GM12872 (cell line): Measurements from ENCODE around the gene SNX4.

Experiments
- TF ChIP-seq, protein P1 (sequence below): IDR thresholded peaks from 3 replicates; pipeline ENCODE4 v1.5.1; 2011; ENCODE audit warnings: low read depth, mild to moderate bottlenecking, low read length, moderate library complexity; ENCODE audit not compliant: insufficient read depth

SNX4 gene

DNA sequence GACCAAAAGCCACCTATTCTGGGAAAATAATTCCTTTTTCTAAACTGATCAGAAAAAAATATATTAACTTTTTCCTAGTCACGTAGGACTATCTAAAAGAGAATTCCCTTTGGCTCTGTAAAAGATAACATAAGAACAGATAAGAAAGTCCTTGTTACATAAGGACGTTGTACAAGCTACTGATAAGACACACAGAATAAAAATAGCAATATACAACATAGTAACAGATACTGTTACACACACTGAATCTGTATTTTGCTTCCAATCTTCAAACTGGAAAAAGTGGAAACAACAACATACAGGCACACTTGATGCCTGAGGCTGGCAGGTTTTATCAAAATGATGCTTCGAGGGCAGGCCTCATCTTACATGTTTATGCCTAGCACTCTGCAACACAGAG lies 59.8 kb downstream of the SNX4 start:
- TF ChIP-seq, protein P1, sequence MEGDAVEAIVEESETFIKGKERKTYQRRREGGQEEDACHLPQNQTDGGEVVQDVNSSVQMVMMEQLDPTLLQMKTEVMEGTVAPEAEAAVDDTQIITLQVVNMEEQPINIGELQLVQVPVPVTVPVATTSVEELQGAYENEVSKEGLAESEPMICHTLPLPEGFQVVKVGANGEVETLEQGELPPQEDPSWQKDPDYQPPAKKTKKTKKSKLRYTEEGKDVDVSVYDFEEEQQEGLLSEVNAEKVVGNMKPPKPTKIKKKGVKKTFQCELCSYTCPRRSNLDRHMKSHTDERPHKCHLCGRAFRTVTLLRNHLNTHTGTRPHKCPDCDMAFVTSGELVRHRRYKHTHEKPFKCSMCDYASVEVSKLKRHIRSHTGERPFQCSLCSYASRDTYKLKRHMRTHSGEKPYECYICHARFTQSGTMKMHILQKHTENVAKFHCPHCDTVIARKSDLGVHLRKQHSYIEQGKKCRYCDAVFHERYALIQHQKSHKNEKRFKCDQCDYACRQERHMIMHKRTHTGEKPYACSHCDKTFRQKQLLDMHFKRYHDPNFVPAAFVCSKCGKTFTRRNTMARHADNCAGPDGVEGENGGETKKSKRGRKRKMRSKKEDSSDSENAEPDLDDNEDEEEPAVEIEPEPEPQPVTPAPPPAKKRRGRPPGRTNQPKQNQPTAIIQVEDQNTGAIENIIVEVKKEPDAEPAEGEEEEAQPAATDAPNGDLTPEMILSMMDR: no peak

DNA sequence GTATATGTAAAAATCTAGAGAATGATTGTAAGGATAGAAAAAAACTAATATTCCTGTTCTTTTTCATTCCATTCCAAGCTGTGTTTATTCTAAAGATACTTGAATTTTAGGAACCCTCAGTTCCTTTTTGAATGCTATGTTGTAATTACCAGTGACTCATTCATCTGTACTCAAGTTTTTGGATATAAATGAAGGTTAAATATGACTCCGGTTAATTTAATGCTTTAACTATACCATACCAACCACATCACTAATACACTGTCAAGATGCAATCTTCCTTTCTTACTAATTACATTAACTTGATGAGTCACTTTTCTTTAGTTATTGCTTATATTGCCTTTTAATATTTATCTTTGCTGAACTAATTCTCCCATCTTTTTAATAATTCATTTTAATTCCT lies 76.1 kb downstream of the SNX4 start:
- TF ChIP-seq, protein P1: no peak

DNA sequence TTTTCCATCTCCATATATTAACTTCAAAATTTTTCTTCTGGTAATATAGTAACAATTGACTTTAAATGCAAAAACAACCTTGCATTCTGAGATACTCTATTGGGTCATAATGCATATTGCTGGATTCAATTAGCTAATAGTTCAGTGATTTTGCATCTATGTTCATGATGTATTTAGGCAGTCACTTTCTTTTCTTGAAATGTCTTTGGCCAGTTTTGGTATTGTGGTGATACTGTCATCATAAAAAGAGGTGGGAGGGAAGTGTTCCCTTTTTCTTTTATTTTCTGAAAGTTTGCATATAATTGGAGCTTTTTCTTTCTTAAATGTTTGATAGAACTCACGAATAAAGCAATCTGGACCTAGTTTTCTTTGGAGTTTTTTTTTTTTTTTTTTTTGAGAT lies 77.5 kb downstream of the SNX4 start:
- TF ChIP-seq, protein P1: no peak

DNA sequence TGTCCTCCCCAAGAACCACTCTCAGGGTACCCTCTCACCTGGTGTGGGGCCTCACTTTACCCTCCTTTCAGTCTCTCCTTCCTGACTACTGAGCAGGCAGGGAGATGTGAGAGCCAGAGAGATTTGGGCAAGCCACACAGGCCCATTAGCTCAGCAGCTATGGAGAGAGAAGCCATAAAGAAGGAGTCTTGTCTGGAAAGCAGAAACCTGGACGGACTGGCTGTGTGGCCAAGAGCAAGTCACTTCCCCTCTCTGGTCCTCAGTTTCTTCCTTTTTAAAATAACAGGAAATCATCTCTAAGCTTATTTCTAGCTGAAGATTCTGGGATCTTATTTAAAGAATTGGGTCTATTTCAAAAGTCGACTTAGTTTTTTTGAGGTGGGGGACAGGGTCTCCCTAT lies 79.0 kb downstream of the SNX4 start:
- TF ChIP-seq, protein P1: no peak

DNA sequence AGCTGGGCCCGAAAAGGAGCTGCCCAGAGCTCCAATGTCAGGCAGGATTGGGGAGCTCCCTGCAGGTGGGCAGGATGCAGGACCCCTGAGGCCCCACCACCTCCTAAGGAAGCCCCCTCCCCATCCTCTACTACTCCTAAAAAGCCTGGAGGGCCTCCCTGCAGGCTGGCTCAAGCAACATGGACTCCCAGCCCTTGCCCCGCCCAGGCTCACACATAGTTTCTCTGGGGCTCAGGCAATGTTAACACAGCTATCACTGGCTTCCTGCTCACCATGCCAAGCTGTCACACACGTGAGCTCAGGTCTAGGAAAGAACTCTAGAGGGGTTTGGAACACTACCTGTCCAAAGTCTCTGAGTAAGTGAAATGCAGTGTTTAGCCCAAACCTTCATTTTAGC lies 79.4 kb downstream of the SNX4 start:
- TF ChIP-seq, protein P1: no peak

DNA sequence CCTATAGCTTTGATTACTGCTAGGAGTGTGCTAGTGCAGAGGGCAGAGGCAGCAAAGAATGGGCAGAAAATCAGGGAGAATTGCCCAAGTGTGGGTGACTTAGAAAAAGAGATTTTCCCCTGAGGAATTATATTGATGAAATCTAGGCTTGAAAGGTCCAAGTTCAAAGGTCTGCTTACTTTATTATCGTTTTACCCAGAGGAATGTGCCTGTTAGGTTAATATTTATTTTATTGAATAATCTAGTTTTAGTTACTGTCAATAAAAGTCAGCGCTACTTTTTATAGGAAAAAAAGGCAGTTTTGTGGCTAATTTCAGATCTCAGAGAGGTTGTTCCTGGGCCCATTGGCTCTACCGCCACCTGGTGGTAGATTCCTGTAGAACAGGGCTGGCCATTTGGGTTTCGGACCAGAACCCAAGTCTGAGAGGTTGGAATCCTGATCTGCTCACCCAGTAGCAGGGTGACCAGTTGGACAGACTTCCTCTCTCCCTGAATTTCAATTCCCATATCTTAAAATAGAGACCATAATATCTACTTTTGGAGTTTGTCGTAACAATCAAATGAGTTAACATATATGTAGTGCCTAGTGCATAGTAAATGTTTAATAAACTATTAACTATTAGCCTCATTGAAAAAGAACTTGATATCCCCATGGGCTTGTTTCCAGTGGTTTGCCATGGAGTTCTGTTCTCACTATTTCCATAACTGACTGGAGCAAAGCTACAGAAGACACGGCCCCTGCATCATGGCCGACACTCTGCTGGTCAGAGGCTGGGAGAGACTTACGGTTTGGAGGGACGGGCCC lies 82.2 kb downstream of the SNX4 start:
- TF ChIP-seq, protein P1: peak; percentile 89

DNA sequence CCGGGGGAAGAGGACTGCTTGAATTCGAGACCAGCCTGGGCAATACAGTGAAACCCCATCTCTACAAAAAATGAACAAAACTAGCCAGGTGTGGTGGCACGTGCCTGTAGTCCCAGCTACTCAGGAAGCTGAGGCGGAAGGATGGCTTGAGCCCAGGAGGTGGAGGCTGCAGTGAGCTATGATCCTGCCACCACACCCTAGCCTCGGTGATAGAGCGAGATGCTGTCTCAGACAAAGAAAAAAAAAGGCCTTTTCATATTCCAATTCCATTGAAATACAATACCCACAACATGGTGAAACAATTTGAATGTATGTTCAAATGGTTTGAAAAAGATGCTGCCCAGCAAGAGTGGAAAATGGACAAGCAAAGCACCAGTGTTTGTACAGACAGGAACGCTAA lies 83.1 kb downstream of the SNX4 start:
- TF ChIP-seq, protein P1: no peak

DNA sequence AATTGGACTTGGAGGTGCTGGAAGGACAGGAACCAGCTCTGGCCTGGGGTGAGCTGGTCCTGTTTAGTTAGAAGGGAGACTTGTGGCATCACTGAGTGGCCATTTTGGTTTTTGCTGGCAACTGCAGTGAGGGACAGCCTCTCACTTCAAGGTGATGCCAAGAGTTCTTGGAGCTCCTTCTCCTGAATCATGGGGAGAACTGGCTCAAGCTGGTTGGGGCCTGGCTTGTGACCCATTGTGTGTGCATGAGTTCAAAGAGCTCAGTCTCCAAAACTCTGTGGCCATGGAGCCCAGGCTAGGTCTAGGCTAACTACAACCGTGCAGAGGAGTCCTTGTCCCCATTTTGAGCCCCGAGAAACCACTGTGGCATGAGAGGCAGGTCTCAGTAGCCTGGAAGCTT lies 84.8 kb downstream of the SNX4 start:
- TF ChIP-seq, protein P1: no peak
